Measurements from ENCODE around the gene MPHOSPH8.

MPHOSPH8 gene, protein sequence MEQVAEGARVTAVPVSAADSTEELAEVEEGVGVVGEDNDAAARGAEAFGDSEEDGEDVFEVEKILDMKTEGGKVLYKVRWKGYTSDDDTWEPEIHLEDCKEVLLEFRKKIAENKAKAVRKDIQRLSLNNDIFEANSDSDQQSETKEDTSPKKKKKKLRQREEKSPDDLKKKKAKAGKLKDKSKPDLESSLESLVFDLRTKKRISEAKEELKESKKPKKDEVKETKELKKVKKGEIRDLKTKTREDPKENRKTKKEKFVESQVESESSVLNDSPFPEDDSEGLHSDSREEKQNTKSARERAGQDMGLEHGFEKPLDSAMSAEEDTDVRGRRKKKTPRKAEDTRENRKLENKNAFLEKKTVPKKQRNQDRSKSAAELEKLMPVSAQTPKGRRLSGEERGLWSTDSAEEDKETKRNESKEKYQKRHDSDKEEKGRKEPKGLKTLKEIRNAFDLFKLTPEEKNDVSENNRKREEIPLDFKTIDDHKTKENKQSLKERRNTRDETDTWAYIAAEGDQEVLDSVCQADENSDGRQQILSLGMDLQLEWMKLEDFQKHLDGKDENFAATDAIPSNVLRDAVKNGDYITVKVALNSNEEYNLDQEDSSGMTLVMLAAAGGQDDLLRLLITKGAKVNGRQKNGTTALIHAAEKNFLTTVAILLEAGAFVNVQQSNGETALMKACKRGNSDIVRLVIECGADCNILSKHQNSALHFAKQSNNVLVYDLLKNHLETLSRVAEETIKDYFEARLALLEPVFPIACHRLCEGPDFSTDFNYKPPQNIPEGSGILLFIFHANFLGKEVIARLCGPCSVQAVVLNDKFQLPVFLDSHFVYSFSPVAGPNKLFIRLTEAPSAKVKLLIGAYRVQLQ

DNA sequence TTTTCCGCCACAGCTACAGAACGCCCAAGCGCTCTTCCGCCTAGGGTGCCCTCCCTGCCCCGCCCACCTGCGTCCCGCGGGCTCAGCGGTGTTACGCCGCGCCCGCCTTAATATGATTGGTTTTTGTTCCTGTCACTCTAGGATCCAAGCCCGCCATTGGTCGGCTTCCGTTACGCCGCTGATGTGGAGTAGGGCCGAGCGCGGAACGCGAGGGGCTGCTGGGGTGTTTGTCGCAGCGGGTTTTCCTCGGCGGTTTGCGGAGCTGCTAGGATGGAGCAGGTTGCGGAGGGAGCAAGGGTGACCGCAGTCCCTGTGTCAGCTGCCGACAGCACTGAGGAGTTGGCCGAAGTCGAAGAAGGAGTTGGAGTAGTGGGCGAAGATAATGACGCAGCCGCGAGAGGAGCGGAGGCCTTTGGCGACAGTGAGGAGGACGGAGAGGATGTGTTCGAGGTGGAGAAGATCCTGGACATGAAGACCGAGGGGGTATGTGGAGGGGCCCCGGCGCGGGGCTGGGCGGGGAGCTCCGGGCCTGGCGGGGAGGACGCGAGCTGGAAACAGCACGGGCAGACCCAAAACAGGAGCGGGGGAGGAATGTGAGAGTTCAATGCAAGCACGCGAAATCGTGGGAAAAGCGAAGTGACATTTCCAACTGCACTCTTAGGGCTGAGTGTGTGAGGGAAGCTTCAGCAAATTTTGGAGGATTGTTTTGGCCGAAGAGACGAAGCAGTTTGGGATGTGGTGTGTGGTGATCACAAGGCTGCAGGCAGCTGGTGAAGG, at the start of gene MPHOSPH8:
MPHOSPH8 (plus strand) TSS at position 181 of the 777 bp plus-strand sequence; CDS start at position 271, 90 bp downstream.
- DNase-seq (ENCODE audit: low spot score), result peak; percentile 94

DNA sequence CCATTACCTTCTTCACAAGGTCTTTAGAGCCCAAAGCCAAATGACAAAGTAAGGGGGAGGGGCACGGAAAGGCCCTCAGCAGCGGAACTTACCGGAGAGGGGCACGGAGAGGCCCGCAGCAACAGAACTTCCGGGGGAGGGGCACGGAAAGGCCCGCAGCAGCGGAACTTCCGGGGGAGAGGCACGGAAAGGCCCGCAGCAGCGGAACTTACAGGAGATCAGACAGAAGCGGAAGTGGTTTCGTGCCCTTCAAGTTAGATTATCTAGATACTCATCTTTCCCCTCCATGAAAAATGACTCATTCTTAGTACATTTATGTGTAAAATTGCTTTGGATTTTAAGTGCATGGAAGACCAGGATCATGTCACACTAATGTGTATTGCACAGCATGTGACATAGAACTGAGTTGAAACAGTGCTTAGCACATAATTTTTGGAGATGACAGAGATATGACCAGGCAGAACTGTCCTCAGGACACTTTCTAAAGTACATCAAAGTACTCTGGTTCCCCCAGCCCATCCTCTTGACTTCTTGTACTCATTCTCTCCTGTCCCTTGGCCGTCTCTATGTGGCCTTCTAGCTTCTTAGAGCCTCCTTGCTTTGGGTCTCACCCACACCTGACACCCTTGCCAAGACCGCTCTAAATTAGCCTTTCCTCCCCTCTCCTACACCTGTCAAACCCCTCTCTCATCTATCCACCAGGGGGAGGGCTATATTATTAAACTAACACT, 46.4 kb upstream of the MPHOSPH8 start:
- DNase-seq (ENCODE audit: low spot score), result peak; percentile 19

DNA sequence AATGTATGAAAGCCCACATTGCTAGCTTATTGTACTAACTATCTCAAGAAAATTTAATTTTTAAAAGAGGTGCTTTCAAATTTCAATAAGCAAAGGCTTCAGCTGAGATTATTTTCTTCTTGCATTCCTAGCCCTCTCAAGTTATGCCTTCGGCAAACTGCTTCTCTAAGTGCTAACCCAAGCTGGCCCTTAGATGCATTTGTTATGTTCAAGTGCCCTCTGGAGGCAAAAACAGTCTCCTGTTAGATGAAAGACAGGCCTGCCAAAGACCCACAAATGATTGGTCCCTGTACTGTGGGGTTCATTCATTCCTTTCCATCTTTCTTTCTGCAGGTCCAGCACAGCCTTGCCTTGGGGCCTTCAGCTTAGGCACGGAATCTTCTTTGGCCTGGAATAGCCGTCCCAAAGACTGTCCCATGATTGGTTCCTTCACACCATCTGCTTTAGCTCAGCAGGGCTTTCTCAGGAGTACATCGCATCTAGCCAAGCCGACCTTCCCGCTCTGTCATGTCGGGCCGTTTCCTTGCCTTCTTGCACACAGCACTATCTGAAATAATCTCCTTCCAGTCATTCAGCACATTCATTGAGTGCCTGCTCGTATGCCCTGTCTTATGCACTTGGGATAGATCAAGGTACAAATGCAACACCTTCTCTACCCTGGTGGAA, 45.7 kb upstream of the MPHOSPH8 start:
- DNase-seq (ENCODE audit: low spot score), result peak; percentile 59

DNA sequence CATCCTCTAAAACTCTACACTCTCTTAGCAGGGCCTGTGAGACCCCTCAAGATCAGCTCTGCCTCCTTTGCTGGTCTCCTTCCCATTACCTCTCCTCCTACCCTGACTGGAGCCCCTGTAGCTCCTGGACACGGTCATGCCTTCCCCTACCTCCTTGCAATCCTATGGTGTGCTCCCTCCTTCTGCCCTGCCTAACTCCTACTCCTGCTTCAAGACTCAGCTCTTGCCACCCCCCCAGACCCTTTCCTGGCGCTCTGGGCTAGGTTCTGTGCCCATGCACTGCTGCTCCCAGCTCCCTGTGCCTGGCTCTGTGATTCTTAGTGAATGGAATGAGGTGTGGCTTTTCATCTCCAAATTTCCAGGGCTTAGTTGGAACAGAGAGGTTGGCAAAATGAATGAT, 44.1 kb upstream of the MPHOSPH8 start:
- no peak for DNase-seq (ENCODE audit: low spot score)

DNA sequence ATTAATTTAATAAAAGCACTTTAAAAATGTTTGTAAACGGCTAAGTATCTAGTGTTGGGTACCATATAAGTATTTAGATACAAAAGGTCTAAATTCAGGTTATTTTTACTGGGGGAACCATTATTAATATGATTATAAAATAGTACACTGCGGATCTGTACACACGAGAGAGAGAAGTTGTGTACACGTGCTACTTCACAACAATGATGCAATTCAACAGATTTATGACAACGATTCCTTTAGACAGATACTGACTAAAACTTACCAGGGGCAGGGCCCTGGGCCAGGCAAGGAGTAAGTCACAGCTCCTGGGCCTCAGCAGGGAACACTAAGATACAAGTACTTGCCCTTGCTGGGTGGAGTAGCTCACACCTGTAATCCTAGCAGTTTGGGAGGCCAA, 43.0 kb upstream of the MPHOSPH8 start:
- no peak for DNase-seq (ENCODE audit: low spot score)

DNA sequence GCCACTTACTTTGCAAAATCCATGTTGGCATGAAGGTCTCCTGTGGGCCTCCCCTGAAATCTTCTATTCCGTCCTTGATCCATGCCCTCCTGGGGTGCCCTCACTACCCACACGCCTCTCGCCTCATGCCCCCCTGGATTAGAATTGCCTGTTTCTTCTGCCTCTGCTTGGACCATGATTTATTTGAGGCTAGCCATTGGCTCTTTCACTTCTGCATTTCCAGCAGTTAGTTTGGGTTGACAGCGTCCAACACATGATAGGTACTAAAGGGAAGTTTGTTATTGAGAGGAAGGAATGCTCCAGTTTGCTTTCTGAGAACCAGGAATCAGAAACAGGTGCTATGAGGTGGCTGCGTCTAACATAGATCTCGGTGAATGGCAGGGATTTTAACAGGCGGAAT, 41.6 kb upstream of the MPHOSPH8 start:
- no peak for DNase-seq (ENCODE audit: low spot score)

DNA sequence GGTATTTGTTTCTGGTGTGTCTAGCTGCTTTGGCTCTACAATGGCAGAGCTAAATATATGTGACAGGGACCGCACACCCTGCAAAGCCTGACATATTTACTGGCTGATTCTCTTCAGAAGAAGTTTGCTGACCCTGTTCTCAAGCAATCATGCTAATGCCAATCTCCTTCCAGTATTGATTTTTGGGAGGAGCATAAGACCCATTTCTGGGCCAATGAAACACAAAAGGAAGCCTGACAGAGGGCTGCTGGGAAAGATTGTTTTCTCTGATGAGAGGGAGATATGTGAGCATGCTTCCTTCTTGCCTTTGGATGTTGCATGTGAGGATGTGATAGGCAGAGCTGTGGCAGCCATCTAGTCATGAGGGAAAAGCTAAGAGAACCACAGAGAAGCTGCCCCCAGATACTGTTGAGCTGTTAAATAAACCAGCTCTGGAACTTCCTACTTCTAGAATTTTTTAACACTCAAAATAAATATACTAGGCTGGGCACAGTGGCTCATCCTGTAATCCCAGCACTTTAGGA, 40.7 kb upstream of the MPHOSPH8 start:
- DNase-seq (ENCODE audit: low spot score), result no peak

DNA sequence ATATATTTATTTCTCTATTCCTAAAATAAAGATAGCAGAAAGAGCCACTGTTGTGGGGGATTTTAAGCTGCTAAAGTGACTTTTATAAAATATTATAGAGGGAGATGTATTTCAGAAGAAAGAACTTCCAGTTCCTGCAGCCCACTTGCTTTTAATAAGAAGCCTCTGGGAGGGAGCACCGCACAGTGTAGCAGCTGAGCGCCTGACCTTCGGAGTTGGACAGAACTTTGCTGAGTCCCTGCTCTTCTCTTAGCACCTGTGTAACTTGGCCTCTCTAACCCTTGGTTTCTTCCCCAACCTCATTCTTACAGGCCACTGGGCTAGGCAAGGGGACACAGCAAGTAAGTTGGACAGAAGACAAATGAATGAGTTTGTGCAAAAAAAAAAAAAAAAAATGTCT, 37.4 kb upstream of the MPHOSPH8 start:
- no peak for DNase-seq (ENCODE audit: low spot score)

DNA sequence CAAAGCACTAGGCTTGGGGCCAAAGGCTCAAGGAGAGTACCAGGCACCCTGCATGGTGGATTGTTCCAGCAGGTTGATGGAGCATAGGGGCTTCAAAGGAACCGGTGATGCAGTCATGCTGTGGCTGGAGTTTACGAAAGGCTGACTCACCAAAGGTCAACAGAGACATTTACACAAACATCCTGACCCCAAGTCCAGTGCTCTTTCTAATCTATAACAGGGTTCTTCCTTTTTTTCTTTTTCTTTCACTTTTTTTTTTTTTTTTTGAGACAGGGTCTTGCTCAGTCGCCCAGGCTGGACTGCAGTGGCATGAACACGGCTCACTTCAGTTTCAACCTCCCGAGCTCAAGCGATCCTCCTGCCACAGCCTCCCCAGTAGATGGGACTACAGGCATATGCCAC, 36.5 kb upstream of the MPHOSPH8 start:
- no peak for DNase-seq (ENCODE audit: low spot score)

DNA sequence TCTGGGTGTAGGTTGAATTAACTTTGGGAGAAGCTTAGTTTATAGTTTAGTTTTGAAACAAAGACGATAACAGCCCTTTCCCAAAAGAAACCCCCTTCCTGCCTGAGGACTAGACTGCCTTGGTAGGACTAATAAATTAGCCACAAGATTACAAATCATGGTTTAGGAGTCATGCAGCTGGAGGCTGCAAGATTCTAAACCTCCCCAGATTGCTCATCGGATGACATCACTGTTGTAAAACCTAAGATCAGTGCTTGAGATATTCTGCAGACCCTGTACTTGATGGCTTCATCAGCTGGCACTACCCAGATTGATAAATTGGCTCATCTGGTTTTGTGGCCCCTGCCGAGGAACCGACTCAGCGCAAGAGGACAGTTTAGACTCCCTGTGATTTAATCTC, 35.9 kb upstream of the MPHOSPH8 start:
- DNase-seq (ENCODE audit: low spot score), result no peak

DNA sequence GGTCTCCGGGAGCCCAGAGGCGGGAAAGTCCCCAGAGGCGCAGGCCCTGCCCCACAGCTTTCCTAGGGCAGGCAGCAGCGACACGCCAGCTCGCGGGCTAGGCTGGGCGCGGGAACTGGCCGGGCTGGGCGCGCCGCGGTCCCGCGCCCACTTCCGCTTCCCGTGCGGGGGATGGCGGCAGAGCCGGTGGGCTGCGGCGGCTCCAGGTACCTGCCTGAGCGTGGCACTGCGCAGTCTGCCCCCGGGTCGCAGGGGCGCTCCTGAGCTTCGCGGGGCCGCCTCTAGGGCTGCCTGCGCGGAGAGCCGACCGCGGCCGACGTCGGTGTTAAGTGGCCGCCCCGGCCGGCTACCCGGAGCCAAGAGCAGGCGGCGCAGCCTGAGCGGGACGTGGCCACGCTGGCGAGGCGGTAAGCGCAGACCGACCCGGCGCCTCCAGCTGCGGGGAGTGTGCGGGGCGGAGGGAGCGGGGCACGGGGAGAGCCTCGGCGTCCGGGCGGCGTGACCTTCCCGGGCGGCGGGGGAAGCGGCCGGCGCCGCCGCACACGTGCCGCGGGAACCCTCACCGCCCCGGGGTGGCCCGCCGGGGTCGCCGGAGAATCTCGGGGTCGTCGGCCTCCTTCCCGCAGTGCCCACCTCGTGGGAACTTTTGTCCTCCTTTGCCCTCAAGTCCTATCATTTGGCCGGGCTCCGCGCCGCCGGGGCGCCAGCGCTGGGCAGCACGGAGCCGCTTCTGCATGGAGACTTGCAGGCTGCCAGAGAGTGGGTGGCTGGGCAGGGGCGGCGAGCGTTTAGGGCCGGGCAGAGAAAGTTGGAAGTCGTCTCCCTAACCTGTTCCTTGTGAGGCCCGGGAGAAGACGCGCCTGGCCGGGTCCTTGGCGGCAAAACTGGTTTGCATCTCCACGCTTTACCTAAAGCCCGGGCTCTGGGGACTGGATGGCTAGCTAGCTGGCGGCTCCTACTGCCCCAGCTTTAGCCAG, 31.4 kb upstream of the MPHOSPH8 start:
- DNase-seq (ENCODE audit: low spot score), result peak; percentile 24

DNA sequence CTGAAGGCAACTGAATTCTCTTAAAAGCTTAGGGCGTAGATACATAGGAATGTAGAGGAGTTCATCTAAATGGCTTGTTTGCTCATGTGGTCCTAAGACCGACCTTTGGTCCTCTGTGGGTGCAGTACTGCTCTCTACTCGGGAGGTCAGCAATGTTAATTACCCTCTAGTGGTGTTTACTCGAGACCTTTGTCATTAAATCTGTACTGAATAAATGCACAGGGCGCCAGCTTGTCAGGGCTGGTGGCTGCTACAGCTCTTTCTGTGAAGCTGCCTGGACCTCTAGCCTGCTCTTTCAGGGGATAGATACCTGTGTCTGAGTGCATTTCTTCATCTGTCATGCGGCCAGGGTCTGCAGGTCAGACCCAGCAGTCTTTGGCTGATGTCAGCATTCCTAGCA, 29.2 kb upstream of the MPHOSPH8 start:
- DNase-seq (ENCODE audit: low spot score), result peak; percentile 20

DNA sequence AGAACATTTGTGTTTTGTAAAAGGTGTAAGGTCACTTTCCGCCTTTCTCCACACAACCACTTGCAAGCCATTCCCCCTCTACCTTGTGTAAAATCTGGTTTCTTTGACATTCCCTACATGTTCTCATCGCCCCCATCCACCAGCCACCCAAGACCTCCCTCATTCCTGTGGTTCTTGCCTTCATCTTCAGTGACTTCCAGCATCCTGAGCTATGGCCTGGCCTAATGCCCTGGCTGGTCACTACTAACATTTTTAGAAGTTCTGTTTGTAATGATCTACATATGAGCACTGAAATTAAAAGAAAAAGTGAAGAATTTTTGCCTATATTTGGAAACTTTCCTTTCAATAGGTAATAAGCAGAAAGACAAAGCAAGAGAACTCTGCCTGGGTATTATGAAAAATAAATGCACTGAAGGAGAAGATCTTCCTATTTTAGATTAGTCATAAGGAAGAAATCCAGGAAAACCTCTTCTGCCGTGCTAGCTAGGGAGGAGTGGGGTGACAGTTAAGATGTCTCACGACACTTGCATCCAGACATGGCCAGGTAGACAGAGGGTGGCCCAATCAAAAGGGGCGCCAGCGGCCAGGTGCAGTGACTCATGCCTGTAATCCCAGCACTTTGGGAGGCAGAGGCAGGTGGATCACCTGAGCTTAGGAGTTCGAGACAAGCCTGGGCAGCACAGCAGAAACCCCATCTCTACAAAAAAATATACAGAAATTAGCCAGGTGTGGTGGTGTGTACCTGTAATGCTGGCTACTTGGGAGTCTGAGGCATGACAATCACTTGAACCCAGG, 28.1 kb upstream of the MPHOSPH8 start:
- DNase-seq (ENCODE audit: low spot score), result no peak

DNA sequence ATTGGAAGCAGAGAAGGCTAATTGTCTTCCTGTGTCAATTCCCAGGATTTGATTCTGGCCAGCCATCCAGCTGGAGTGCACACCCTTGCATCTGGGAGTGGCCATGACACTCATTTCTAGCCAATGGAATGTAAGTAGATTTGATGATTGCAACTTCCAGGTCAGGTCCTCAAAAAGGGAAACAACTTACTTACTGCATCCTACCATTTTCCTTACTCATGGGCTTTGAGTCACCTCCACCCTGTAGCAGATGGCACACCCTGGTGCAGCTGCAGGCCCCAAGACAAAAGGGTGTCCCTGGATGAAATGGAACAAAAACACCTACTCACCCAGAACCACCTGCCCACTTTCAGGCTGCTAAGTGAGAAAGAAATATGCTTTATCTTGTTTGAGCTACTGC, 27.3 kb upstream of the MPHOSPH8 start:
- DNase-seq (ENCODE audit: low spot score), result no peak

DNA sequence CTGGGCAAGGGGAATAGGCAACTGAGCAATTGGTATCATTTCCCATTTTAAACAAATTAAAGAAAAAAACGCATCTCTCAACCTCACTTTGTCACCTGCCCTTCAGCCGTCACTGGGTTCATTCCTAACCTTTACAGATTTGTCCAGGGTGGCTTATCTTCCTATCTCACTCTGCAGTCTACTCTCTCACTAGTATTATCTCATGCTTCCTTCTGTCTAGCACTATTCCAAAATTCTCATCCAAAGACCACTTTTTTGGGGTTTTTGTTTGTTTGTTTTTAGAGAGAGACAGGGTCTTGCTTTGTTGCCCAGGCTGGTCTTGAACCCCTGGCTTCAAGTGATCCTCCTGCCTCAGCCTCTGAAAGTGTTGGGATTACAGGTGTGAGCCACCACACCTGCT, 26.7 kb upstream of the MPHOSPH8 start:
- DNase-seq (ENCODE audit: low spot score), result no peak

DNA sequence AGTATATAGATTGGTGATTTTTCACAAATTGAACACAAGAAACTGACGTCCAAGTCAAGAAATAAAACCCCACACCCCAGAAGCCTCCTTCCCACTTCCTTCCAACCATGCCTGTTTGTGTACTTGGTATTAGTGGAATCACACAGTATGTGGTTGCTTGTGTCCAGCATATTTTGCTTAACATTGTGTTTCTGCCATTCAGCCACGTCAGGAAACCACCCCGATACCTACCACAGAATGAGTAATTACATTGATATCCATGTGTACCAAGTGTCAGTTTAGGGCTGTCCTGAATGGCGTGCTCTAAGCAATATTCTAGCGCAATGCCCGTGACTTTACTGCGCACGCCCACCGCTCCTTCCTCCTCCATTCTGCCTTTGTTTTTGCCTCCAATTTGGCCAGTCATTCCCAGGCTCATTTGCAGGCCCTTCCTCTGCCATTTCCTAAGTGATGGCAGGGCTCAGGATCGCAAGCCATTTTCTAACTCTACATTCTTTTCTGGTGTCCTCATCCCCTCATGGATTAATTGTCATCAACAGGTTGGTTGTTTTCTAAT, 25.9 kb upstream of the MPHOSPH8 start:
- no peak for DNase-seq (ENCODE audit: low spot score)

DNA sequence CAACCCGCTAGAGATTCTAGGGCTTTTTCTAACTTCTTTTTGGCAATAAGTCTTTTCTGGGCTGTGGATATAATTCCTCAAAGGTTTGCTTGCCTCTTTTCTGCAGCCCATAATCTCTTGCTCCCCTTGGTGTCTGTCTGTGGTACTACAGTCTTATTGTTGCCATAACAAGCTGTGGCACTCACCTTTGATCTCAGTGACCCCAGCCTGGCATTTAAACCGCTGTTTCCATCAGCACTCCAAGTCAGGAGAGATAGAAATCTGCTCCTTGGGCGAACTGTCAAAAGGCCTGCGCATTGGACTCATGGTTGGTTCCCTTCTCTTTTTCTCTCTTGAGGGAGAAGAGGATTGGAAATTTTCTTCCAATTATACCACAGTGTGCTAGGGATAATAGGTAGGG, 14.5 kb upstream of the MPHOSPH8 start:
- peak; percentile 20 for DNase-seq (ENCODE audit: low spot score)

DNA sequence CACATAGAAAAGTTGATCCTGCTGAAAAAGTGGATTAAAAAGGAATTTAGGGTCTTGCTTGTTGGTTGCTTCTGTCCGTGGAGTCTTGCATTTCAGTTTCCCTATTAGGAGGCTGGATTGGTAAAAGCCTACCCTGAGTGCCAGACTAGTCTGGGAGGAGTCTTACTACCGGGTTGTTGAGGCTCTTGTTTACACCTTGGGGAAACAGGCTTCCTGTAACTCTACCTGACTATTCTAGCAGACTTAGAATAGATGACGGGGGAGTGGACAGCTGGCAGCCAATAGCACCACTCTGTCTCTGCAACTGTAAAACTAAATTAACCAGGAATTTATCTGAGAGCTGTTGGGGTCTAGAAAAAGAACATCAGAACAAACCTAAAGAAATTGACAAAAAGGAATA, 11.3 kb upstream of the MPHOSPH8 start:
- no peak for DNase-seq (ENCODE audit: low spot score)

DNA sequence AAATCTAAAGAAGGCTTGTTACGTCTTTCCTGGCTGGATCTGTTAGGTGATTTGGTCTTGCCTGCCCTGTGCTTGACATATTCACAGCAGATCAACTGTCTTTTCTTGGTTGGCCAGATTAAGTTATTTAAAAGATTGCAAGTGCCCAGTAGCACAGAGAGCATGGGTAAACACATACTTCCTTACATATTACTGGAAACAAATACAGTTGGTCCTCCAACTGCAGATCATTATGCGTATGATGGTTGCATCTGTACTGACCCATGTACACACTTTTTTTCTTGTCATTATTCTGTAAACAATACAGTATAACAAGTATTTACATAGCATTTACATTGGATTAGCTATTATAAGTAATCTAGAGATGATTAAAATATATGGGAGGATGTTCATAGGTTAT, 9.2 kb upstream of the MPHOSPH8 start:
- DNase-seq (ENCODE audit: low spot score), result no peak

Data from cerebellar cortex (tissue), 1 donor.